ENCODE results near the gene TMC7.

DNA sequence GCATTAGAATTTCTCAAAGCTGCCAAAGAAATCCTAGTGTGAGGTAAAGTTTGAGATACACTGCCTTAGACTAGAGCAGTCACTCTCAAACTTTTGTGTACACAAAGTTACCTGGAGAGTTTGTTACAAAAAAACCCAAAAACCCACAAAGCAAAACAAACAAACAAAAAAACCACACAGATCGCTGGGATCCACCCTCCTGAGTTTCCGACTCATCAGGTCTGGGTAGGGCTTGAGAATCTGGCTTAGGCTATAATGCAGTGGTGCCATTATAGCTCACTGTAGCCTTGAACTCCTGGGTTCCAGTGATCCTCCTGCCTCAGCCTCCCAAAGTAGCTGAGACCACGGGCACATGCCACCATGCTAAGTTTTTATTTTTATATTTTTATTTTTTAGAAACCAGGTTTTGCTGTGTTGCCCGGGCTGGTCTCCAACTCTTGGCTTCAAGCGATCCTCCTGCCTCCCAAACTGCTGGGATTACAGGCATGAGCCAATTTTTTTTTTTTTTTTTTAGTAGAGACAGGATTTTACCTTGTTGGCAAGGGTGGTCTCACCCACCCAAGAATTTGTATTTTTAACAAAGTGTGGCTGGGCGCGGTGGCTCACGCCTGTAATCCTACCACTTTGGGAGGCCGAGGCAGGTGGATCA, 35.2 kb upstream of the TMC7 start:
- TF ChIP-seq, protein P1, sequence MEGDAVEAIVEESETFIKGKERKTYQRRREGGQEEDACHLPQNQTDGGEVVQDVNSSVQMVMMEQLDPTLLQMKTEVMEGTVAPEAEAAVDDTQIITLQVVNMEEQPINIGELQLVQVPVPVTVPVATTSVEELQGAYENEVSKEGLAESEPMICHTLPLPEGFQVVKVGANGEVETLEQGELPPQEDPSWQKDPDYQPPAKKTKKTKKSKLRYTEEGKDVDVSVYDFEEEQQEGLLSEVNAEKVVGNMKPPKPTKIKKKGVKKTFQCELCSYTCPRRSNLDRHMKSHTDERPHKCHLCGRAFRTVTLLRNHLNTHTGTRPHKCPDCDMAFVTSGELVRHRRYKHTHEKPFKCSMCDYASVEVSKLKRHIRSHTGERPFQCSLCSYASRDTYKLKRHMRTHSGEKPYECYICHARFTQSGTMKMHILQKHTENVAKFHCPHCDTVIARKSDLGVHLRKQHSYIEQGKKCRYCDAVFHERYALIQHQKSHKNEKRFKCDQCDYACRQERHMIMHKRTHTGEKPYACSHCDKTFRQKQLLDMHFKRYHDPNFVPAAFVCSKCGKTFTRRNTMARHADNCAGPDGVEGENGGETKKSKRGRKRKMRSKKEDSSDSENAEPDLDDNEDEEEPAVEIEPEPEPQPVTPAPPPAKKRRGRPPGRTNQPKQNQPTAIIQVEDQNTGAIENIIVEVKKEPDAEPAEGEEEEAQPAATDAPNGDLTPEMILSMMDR (IDR thresholded peaks at IDR 0.05 in 2 of 3, conservative IDR thresholded peaks at IDR 0.05 in 1 of 3; ENCODE audit: borderline replicate concordance in 1 of 3, insufficient read depth in 1 of 3, low read depth in 2 of 3, low read length in 2 of 3) = no peak
- no peak for TF ChIP-seq RAD21 (IDR thresholded peaks at IDR 0.05; ENCODE audit: low read depth)
- no peak for TF ChIP-seq POLR2A (IDR thresholded peaks at IDR 0.05; ENCODE audit: borderline replicate concordance, extremely low read depth, insufficient read depth, insufficient read length)
- TF ChIP-seq TCF7L2 (IDR thresholded peaks at IDR 0.05; ENCODE audit: borderline replicate concordance, extremely low read depth, insufficient read depth, insufficient read length) = no peak
- TF ChIP-seq REST (IDR thresholded peaks at IDR 0.05; ENCODE audit: low read depth) = no peak
- TF ChIP-seq SP1 (IDR thresholded peaks at IDR 0.05; ENCODE audit: low read depth) = no peak
- no peak for TF ChIP-seq SIN3A (IDR thresholded peaks at IDR 0.05; ENCODE audit: low read depth)
- TF ChIP-seq EZH2 (IDR thresholded peaks at IDR 0.05) = no peak
